Calu3 (cell line): ENCODE results near the gene AKAP12. TPM values are rescaled to one million over a fixed set of nuclear protein-coding genes. Genes with fewer than 3 reads are reported as not detected.
"Not testable (repeated sequence)": the region's sequence is repeated elsewhere in the genome, so short reads cannot be mapped to it uniquely, and the experiment has no call there.

Experiments used
- BruUV-seq: library from RNA; stranded (reverse); fragments of 400-500 nt; replicated peaks from 2 replicates; lab custom pipeline; 2021; lab: Mats Ljungman, UMichigan
- CTCF ChIA-PET: fragments of 300-600 bp; sonication (Branson Sonifier 250); formaldehyde crosslinking; loops from one replicate; lab custom pipeline; 2022; ENCODE audit warnings: antibody characterized with exemption; lab: Charles Lee
- DNase-seq: peaks from one replicate; pipeline ENCODE4 v3.0.0; 2022
- H3K27ac Mint-ChIP-seq: one replicate; pipeline ENCODE4 v1.8.0; 2022; ENCODE audit warnings: mixed read lengths; ENCODE audit not compliant: unreplicated experiment
- H3K27me3 Mint-ChIP-seq: one replicate; pipeline ENCODE4 v1.8.0; 2022; ENCODE audit warnings: mixed read lengths; ENCODE audit not compliant: unreplicated experiment
- H3K36me3 Mint-ChIP-seq: one replicate; pipeline ENCODE4 v1.8.0; 2022; ENCODE audit warnings: mild to moderate bottlenecking, moderate library complexity, mixed read lengths; ENCODE audit not compliant: insufficient read depth, unreplicated experiment
- H3K4me1 Mint-ChIP-seq: one replicate; pipeline ENCODE4 v1.8.0; 2022; ENCODE audit warnings: mild to moderate bottlenecking, low read depth, mixed read lengths; ENCODE audit not compliant: unreplicated experiment
- H3K4me3 Mint-ChIP-seq: one replicate; pipeline ENCODE4 v1.8.0; 2022; ENCODE audit warnings: mild to moderate bottlenecking, low read depth, moderate library complexity, mixed read lengths; ENCODE audit not compliant: unreplicated experiment
- H3K9me3 Mint-ChIP-seq: one replicate; pipeline ENCODE4 v1.8.0; 2022; ENCODE audit warnings: low read depth, mixed read lengths; ENCODE audit not compliant: unreplicated experiment
- CTCF ChIP-seq: fragments of 200-600 bp; IDR thresholded peaks from one replicate; pipeline ENCODE4 v1.8.0; 2022; ENCODE audit warnings: antibody characterized with exemption; ENCODE audit not compliant: unreplicated experiment
- intact Hi-C: fragments of 100-400 bp; cut with micrococcal nuclease; formaldehyde crosslinking; loops from one replicate; pipeline ENCODE4 v1.10.0; 2022; ENCODE audit not compliant: unreplicated experiment
- total RNA-seq: library from RNA; stranded (reverse); gene quantifications from 2 replicates; pipeline ENCODE4 v1.2.3, GENCODE V29; 2022

Gene AKAP12
- total RNA-seq, 1 experiment from 2014 or later = 31.8 TPM

DNA sequence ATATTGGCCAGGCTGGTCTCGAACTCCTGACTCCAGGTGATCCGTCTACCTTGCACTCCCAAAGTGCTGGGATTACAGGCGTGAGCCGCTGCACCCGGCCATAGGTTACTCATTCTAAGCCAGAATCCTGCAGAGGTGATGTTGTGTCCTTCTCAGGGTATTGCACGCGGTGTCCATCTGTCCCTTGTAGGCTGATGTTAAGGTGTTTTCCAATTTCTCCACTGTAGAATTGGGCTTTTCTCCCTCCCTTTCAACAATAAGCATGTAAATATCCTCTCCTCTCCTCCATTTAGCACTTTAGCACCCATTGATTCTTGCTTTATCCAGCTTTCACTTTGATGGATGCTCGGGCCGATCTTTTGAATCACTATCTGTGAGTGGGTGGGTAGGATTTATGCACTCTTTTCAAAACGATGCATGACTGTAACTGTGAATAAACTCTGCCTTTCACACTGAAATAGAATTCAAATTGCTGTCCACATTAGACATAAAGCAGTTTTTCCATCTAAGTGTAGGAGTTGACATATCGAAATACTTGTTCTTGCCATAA is 99.0 kb downstream of the AKAP12 start:
- H3K36me3 Mint-ChIP-seq = peaks cover 2% of the 10 kb centered on the region
- H3K4me3 Mint-ChIP-seq = no peak overlapping the region
- no peaks in the 10 kb centered on the region for H3K9me3 Mint-ChIP-seq
- BruUV-seq = no TSS peak
- no peak overlapping the region for H3K27ac Mint-ChIP-seq
- intact Hi-C loops = no loop called here
- no peak for DNase-seq
- CTCF ChIA-PET = no interaction called here
- H3K4me1 Mint-ChIP-seq = no peaks in the 10 kb centered on the region
- no peaks in the 10 kb centered on the region for H3K27me3 Mint-ChIP-seq
- TF ChIP-seq CTCF = no peak

GRCh38 chr6:151339369-151339768 is 99.6 kb downstream of the AKAP12 start:
- intact Hi-C loops = no loop called here
- no TSS peak for BruUV-seq

GRCh38 chr6:151340219-151340978 is 100.6 kb downstream of the AKAP12 start:
- intact Hi-C loops = no loop called here
- no peaks in the 10 kb centered on the region for H3K4me1 Mint-ChIP-seq
- H3K36me3 Mint-ChIP-seq = no peaks in the 10 kb centered on the region
- DNase-seq = no peak
- CTCF ChIA-PET = no interaction called here
- no peaks in the 10 kb centered on the region for H3K27me3 Mint-ChIP-seq
- H3K9me3 Mint-ChIP-seq = no peaks in the 10 kb centered on the region
- no TSS peak for BruUV-seq
- no peak overlapping the region for H3K4me3 Mint-ChIP-seq
- H3K27ac Mint-ChIP-seq = no peak overlapping the region
- no peak for TF ChIP-seq CTCF

More at GRCh38 chr6:151339369-151339768, 99.6 kb downstream of the AKAP12 start:
- Mint-ChIP-seq H3K27me3 (no peaks in the 10 kb centered on the region), H3K9me3 (no peaks in the 10 kb centered on the region), H3K4me1 (no peaks in the 10 kb centered on the region), H3K4me3 (no peak overlapping the region), H3K27ac (no peak overlapping the region), H3K36me3 (no peaks in the 10 kb centered on the region)
- CTCF ChIA-PET = no interaction called here
- no peak for DNase-seq
- TF ChIP-seq CTCF = no peak

- TF ChIP-seq CTCF = no peak
- CTCF ChIA-PET = interaction anchor here (0.6 kb wide), 1 partner anchor 127 kb away, joined by 5 read pairs; no protein-coding TSS in a partner anchor
- intact Hi-C loops = no loop called here
Observed at GRCh38 chr6:151341476-151342195, 101.9 kb downstream of the AKAP12 start.

GRCh38 chr6:151342750-151343149 is 103.0 kb downstream of the AKAP12 start:
- H3K27ac Mint-ChIP-seq, DNase-seq, H3K4me3 Mint-ChIP-seq, BruUV-seq, H3K9me3 Mint-ChIP-seq, H3K36me3 Mint-ChIP-seq, H3K4me1 Mint-ChIP-seq, intact Hi-C loops, H3K27me3 Mint-ChIP-seq: not testable (repeated sequence)
- CTCF ChIA-PET = interaction anchor here (0.5 kb wide), 1 partner anchor 32 kb away, joined by 3 read pairs; no protein-coding TSS in a partner anchor

More at GRCh38 chr6:151341476-151342195, 101.9 kb downstream of the AKAP12 start:
- Mint-ChIP-seq H3K27ac (no peak overlapping the region), H3K9me3 (no peaks in the 10 kb centered on the region), H3K4me1 (no peaks in the 10 kb centered on the region), H3K36me3 (no peaks in the 10 kb centered on the region), H3K4me3 (no peak overlapping the region), H3K27me3 (no peaks in the 10 kb centered on the region)
- BruUV-seq = no TSS peak
- no peak for DNase-seq
